ENCODE data around the gene AIF1L.

DNA sequence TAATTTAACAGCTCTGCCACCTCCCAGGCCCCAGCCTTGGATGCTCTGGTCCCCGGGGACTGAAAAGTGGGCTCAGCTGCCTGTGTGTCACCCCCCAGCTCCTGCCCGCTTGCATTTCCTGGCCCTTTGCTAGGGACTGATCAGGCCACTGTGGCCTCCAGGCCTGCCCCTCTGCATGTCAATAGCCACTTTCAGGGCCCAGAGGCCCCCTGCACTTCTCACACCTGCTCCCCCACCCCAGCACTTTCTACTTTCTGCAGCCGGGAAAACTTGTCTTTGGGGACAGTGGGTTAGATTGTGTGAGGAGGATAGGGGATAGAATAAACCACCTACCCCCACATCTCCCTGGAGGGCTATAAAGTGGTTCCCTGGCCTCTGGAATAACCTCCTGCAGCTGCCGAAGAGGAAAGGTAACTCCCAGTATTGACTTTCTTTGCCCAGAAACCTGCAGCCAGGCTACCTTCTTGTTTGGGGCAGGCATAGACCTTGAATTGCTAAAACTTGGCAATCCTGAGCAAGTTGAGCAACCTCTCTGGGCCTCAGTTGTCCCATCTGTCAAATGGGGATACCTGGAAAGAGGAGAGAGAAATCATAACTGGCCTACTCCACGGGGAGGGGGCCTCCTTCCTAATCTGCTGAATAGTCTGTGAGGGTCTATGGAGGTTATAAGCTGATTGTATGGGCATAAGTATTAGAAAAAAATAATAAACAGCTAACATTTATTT, 7.8 kb downstream of the AIF1L start:
- no peak for TF ChIP-seq EP300 (IDR thresholded peaks at IDR 0.05)
- TF ChIP-seq, protein P1, sequence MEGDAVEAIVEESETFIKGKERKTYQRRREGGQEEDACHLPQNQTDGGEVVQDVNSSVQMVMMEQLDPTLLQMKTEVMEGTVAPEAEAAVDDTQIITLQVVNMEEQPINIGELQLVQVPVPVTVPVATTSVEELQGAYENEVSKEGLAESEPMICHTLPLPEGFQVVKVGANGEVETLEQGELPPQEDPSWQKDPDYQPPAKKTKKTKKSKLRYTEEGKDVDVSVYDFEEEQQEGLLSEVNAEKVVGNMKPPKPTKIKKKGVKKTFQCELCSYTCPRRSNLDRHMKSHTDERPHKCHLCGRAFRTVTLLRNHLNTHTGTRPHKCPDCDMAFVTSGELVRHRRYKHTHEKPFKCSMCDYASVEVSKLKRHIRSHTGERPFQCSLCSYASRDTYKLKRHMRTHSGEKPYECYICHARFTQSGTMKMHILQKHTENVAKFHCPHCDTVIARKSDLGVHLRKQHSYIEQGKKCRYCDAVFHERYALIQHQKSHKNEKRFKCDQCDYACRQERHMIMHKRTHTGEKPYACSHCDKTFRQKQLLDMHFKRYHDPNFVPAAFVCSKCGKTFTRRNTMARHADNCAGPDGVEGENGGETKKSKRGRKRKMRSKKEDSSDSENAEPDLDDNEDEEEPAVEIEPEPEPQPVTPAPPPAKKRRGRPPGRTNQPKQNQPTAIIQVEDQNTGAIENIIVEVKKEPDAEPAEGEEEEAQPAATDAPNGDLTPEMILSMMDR (IDR thresholded peaks at IDR 0.05) = no peak
- TF ChIP-seq POLR2A (IDR thresholded peaks at IDR 0.05) = no peak
